ENCODE data around the gene KRTAP10-2.

DNA sequence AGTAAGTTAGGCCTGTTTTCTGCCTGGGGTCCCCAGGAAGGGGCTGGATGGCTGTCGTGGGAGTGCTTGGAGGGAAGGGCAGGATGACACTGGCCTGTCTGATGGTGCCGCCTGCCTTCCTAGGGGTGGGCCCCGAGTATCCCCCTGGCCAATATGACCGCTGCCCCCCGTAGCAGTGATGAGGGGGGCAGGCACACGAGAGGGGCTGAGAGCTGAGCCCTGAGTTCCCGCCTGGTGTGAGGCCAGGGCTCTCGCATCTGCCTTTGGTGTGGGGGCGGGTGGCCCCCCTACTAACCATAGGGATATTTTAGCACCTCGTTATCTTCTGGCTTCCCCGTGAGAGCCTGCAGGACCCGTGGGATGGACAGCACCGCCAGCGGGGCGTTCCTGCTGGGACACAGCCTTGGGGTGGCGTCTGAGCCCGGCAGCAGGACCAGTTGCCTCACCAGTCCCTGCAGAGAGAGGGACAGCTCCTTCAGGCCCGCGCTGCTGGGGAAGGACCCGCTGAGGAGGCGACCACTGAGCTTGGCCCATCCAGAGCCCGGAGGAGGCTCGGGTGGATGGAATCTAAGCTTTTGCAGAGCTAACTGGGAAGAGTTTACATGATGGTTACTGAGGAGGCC is 21.7 kb downstream of the KRTAP10-2 start:
- TF ChIP-seq, protein P1, sequence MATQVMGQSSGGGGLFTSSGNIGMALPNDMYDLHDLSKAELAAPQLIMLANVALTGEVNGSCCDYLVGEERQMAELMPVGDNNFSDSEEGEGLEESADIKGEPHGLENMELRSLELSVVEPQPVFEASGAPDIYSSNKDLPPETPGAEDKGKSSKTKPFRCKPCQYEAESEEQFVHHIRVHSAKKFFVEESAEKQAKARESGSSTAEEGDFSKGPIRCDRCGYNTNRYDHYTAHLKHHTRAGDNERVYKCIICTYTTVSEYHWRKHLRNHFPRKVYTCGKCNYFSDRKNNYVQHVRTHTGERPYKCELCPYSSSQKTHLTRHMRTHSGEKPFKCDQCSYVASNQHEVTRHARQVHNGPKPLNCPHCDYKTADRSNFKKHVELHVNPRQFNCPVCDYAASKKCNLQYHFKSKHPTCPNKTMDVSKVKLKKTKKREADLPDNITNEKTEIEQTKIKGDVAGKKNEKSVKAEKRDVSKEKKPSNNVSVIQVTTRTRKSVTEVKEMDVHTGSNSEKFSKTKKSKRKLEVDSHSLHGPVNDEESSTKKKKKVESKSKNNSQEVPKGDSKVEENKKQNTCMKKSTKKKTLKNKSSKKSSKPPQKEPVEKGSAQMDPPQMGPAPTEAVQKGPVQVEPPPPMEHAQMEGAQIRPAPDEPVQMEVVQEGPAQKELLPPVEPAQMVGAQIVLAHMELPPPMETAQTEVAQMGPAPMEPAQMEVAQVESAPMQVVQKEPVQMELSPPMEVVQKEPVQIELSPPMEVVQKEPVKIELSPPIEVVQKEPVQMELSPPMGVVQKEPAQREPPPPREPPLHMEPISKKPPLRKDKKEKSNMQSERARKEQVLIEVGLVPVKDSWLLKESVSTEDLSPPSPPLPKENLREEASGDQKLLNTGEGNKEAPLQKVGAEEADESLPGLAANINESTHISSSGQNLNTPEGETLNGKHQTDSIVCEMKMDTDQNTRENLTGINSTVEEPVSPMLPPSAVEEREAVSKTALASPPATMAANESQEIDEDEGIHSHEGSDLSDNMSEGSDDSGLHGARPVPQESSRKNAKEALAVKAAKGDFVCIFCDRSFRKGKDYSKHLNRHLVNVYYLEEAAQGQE (IDR thresholded peaks at IDR 0.05; ENCODE audit: insufficient read depth in 1 of 2, low read depth in 2 of 2, low read length in 2 of 2), result no peak
- TF ChIP-seq POLR2AphosphoS5 (IDR thresholded peaks at IDR 0.05; ENCODE audit: low read depth, low read length) (no peak), TAF1 (IDR thresholded peaks at IDR 0.05; ENCODE audit: borderline replicate concordance, insufficient read depth, low read length) (no peak)

All from PFSK-1 (cell line).